HepG2 (cell line): ENCODE measurements around the gene DOCK3. TPM values are rescaled to one million over a fixed set of nuclear protein-coding genes. Genes with fewer than 3 reads are reported as not detected.

Experiments
- ATAC-seq: fragments of 200-7000 bp; cut with Tn5 transposase; 3 replicates; pipeline ENCODE4 v1.9.1; 2020; ENCODE audit warnings: mild to moderate bottlenecking, moderate library complexity
- BruUV-seq: library from RNA; stranded (reverse); fragments of 400-500 nt; replicated peaks from 2 replicates; lab custom pipeline; 2021; lab: Mats Ljungman, UMichigan
- CTCF ChIA-PET: fragments of 300-600 bp; formaldehyde crosslinking; extraction: SDS; loops from one replicate; lab custom pipeline; 2021; ENCODE audit warnings: low total read pairs, inconsistent platforms, low intra/inter-chr PET ratio; lab: Yijun Ruan, JAX
- POLR2A ChIA-PET: fragments of 350-600 bp; sonication (Branson Sonifier 250); formaldehyde crosslinking; loops from one replicate; lab custom pipeline; 2020; ENCODE audit warnings: antibody characterized with exemption, inconsistent platforms; lab: Yijun Ruan, JAX
- DNase-seq: peaks from one replicate; pipeline ENCODE4 v3.0.0-alpha.2; 2015; ENCODE audit warnings: low spot score
- FAIRE-seq: peaks from 3 replicates; lab custom pipeline; 2011; peaks lifted over from hg19 to GRCh38; lab: Jason Lieb, UNC
- H2AFZ ChIP-seq: one replicate; pipeline ENCODE4 v1.6.1; 2011; ENCODE audit warnings: low read length, inconsistent platforms
- H3K27ac ChIP-seq: fragments of 300-600 bp; 3 replicates; pipeline ENCODE4 v1.8.0; 2011; ENCODE audit warnings: mixed run types, mild to moderate bottlenecking, mixed read lengths, low read length, inconsistent platforms; ENCODE audit not compliant: insufficient read depth; ENCODE audit errors: extremely low read length
- H3K27me3 ChIP-seq, 2 experiments: fragments of 200-600 bp in 1 of 2; 2 replicates in 1 of 2; 3 replicates in 1 of 2; pipeline versions ENCODE4 v1.6.0 to v1.8.0; 2011; ENCODE audit warnings: low read length in 2 of 2, mild to moderate bottlenecking in 2 of 2, moderate library complexity in 2 of 2, inconsistent platforms in 1 of 2; ENCODE audit not compliant: insufficient read depth in 2 of 2, control insufficient read depth in 1 of 2
- H3K36me3 ChIP-seq, 2 experiments: fragments of 200-600 bp in 1 of 2; replicated peaks in 1 of 2; 2 replicates in 1 of 2; 3 replicates in 1 of 2; pipeline versions ENCODE4 v1.5.1 to v1.8.0; 2011; ENCODE audit warnings: low read length in 2 of 2, inconsistent platforms in 1 of 2; ENCODE audit not compliant: insufficient read depth in 2 of 2, control insufficient read depth in 1 of 2
- H3K4me1 ChIP-seq: 2 replicates; pipeline ENCODE4 v1.5.1; 2012; ENCODE audit warnings: low read length, inconsistent platforms; ENCODE audit not compliant: insufficient read depth
- H3K4me2 ChIP-seq: 2 replicates; pipeline ENCODE4 v1.6.0; 2011; ENCODE audit warnings: low read depth, low read length, inconsistent platforms
- H3K4me3 ChIP-seq, 3 experiments: fragments of 200-600 bp in 1 of 3; sonication (generic), shearing (Covaris generic) in 1 of 3; replicated peaks in 1 of 3; 2 replicates each; pipeline ENCODE4 v1.5.1; 2011 to 2016; ENCODE audit warnings: low read length in 3 of 3, inconsistent platforms in 2 of 3, low read depth in 2 of 3, mild to moderate bottlenecking in 2 of 3, control low read depth in 1 of 3, mixed read lengths in 1 of 3; ENCODE audit not compliant: insufficient read depth in 1 of 3
- H3K79me2 ChIP-seq: one replicate; pipeline ENCODE4 v1.6.1; 2011; ENCODE audit warnings: low read length, inconsistent platforms; ENCODE audit not compliant: insufficient read depth
- H3K9ac ChIP-seq: 2 replicates; pipeline ENCODE4 v1.6.0; 2011; ENCODE audit warnings: mild to moderate bottlenecking, low read depth, low read length, inconsistent platforms; ENCODE audit not compliant: insufficient read depth
- H3K9me3 ChIP-seq: 2 replicates; pipeline ENCODE4 v1.5.1; 2012; ENCODE audit warnings: mild to moderate bottlenecking, low read length
- H4K20me1 ChIP-seq: 2 replicates; pipeline ENCODE4 v1.6.0; 2011; ENCODE audit warnings: inconsistent platforms, mild to moderate bottlenecking, low read length, moderate library complexity; ENCODE audit not compliant: insufficient read depth
- FOSL2 ChIP-seq: sonication (generic); formaldehyde crosslinking; IDR thresholded peaks from 2 replicates; pipeline ENCODE4 v1.4.0; 2020; ENCODE audit warnings: missing genetic modification reagents
- FOXJ3 ChIP-seq: sonication (generic); formaldehyde crosslinking; IDR thresholded peaks from 2 replicates; pipeline ENCODE4 v1.4.0; 2020; ENCODE audit warnings: missing genetic modification reagents, mild to moderate bottlenecking, borderline replicate concordance
- FOXO1 ChIP-seq: sonication (generic); formaldehyde crosslinking; IDR thresholded peaks from 2 replicates; pipeline ENCODE4 v1.4.0; 2020; ENCODE audit warnings: missing genetic modification reagents
- GTF3A ChIP-seq: sonication (generic); formaldehyde crosslinking; conservative IDR thresholded peaks from 2 replicates; pipeline ENCODE4 v1.4.0; 2020; ENCODE audit warnings: mild to moderate bottlenecking, missing genetic modification reagents
- HHEX ChIP-seq: IDR thresholded peaks from 2 replicates; pipeline ENCODE4 v1.6.1; 2016; ENCODE audit warnings: control low read depth
- MATR3 ChIP-seq: sonication (generic); formaldehyde crosslinking; IDR thresholded peaks from 2 replicates; pipeline ENCODE4 v1.4.0; 2020; ENCODE audit warnings: missing genetic modification reagents
- MIXL1 ChIP-seq: IDR thresholded peaks from 2 replicates; pipeline ENCODE4 v1.6.1; 2016
- NFRKB ChIP-seq: fragments of 450-650 bp; IDR thresholded peaks from 2 replicates; pipeline ENCODE4 v1.6.1; 2017
- PHF8 ChIP-seq: sonication (generic); formaldehyde crosslinking; IDR thresholded peaks from 2 replicates; pipeline ENCODE4 v1.5.0; 2020; ENCODE audit warnings: missing genetic modification reagents
- PLRG1 ChIP-seq: fragments of 450-650 bp; conservative IDR thresholded peaks from 2 replicates; pipeline ENCODE4 v1.6.1; 2016
- SMYD3 ChIP-seq: sonication (generic); formaldehyde crosslinking; IDR thresholded peaks from 2 replicates; pipeline ENCODE4 v1.8.1; 2023; ENCODE audit warnings: mild to moderate bottlenecking, missing genetic modification reagents
- SRY ChIP-seq: sonication (generic); formaldehyde crosslinking; IDR thresholded peaks from 2 replicates; pipeline ENCODE4 v1.8.0; 2022; ENCODE audit warnings: mild to moderate bottlenecking, missing genetic modification reagents
- YEATS4 ChIP-seq: sonication (generic); formaldehyde crosslinking; IDR thresholded peaks from 2 replicates; pipeline ENCODE4 v1.4.0; 2020; ENCODE audit warnings: missing genetic modification reagents, borderline replicate concordance
- ZMYM4 ChIP-seq: sonication (generic); formaldehyde crosslinking; IDR thresholded peaks from 2 replicates; pipeline ENCODE4 v1.8.1; 2023; ENCODE audit warnings: mild to moderate bottlenecking, missing genetic modification reagents
- ZSCAN29 ChIP-seq: sonication (generic); formaldehyde crosslinking; conservative IDR thresholded peaks from 2 replicates; pipeline ENCODE4 v1.4.0; 2020; ENCODE audit warnings: mild to moderate bottlenecking, missing genetic modification reagents
- WGBS: methylation state at CpG from one replicate; pipeline ENCODE4 v1.1.6; 2017; ENCODE audit warnings: low lambda C conversion rate; 5-methylcytosine and 5-hydroxymethylcytosine counted together
- in situ Hi-C: cut with HindIII; loops from 2 replicates; pipeline ENCODE4 v1.10.0; 2017; ENCODE audit warnings: low pct_unique_long_range_greater_than_20kb; ENCODE audit not compliant: extremely low pct_ligation_motif_present
- intact Hi-C: fragments of 100-400 bp; cut with micrococcal nuclease; formaldehyde crosslinking; loops from one replicate; pipeline ENCODE4 v1.10.0; 2022; ENCODE audit not compliant: unreplicated experiment
- polyA plus RNA-seq, 8 experiments: library from polyadenylated mRNA; depleted of rRNA in 3 of 8; stranded (reverse) in 7 of 8; unstranded in 1 of 8; fragments of >200 nt; fragmentation: Illumina TruSeq in 4 of 8; extraction: Trizol in 4 of 8; gene quantifications; 2 replicates each; pipeline versions ENCODE4 v1.2.1 to v1.2.3, GENCODE V29; 2011 to 2016; ENCODE audit warnings: low read depth in 4 of 8, missing spikeins in 1 of 8, mixed read lengths in 1 of 8; ENCODE audit not compliant: insufficient read depth in 1 of 8
- total RNA-seq, 5 experiments: library from RNA; depleted of rRNA; stranded (reverse); fragments of >200 nt; fragmentation: Illumina TruSeq; extraction: Trizol; gene quantifications; 2 replicates each; pipeline ENCODE4 v1.2.3, GENCODE V29; 2016; ENCODE audit warnings: low read depth in 1 of 5
- TF ChIP-seq, protein P1 (sequence below): sonication (generic); formaldehyde crosslinking; IDR thresholded peaks from 2 replicates; pipeline ENCODE4 v1.4.0; 2020; ENCODE audit warnings: missing genetic modification reagents, low read depth, mild to moderate bottlenecking, borderline replicate concordance
- TF ChIP-seq, protein P2 (sequence below): sonication (generic); formaldehyde crosslinking; IDR thresholded peaks from 2 replicates; pipeline ENCODE4 v1.5.1; 2020; ENCODE audit warnings: mild to moderate bottlenecking, missing genetic modification reagents
- TF ChIP-seq, protein P3 (sequence below): sonication (generic); formaldehyde crosslinking; IDR thresholded peaks from 2 replicates; pipeline ENCODE4 v1.4.0; 2020; ENCODE audit warnings: mild to moderate bottlenecking, missing genetic modification reagents

DOCK3 gene
- total and polyA plus RNA-seq, 2 of the 13 experiments (the other 11 are each of a cell fraction or from before 2014, with no cell fraction given): not detected

DNA sequence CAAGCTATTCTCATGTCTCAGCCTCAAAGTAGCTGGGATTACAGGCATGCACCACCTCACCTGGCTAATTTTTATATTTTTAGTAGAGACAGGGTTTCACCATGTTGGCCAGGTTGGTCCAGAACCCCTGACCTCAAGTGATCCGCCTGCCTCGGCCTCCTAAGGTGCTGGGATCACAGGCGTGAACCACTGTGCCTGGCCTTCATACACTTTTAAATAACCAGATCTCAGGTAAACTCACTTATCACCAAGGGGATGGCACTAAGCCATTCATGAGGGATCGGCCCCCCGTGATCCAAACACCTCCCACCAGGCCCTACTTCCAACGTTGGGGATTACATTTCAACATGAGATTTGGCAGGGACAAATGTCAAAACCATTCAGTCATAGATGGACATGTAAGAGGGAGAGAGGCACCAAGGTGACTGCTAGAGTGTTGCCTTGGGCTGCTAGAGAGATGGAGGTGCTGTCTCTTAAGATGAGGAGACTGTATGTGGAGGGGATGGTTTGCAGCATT is 13.3 kb upstream of the DOCK3 start:
- Histone ChIP-seq H3K4me3 (no peak overlapping the region), H3K79me2 (no peaks in the 10 kb centered on the region), H4K20me1 (no peaks in the 10 kb centered on the region), H3K4me2 (no peak overlapping the region), H3K27me3 (peaks cover 2 to 43% of the 10 kb centered on the region in 2 experiments; a peak in 3 of 5 replicates), H2AFZ (no peak overlapping the region), H3K9ac (no peak overlapping the region), H3K36me3 (no peaks in the 10 kb centered on the region), H3K9me3 (no peaks in the 10 kb centered on the region), H3K4me1 (peaks cover 8% of the 10 kb centered on the region; the same call in 1 of the 2 replicates), H3K27ac (no peak overlapping the region)
- ATAC-seq (no peak), FAIRE-seq (no peak), DNase-seq (no peak)
- ChIA-PET CTCF (no interaction called here), POLR2A (no interaction called here)
- intact Hi-C loops (no loop called here), in situ Hi-C loops (no loop called here)
- no peak for TF ChIP-seq HHEX (CRISPR knock-in tag)
- no peak for TF ChIP-seq PLRG1
- no peak for TF ChIP-seq GTF3A (CRISPR knock-in tag)
- no peak for TF ChIP-seq YEATS4 (CRISPR knock-in tag)
- TF ChIP-seq NFRKB: no peak
- no peak for TF ChIP-seq MATR3 (CRISPR knock-in tag)
- TF ChIP-seq ZMYM4 (CRISPR knock-in tag): no peak
- TF ChIP-seq SRY (CRISPR knock-in tag): no peak
- WGBS: 19% methylated on average over 6 of the region's 6 CpGs
- no TSS peak for BruUV-seq

DNA sequence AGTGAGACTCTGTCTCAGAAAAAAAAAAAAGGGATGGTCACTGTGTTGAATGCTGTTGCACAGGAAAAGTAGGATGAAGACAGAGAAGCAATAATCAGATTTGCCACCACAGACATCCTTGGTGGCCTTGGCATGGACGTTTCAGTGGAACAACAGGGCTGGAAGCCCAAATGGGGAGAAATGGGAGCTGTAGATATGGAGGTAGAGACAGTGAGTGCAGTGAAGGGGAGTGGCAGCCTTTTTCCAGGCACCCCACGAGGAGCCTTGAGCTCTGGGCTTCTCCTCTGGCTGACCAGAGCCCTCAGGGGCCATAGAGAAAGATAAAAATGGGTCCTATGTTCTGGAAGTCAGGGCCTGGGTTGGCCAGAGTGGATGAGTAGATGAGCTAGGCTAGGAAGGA is 12.3 kb upstream of the DOCK3 start:
- in situ Hi-C loops: no loop called here
- WGBS: 0% methylated on average over 2 of the region's 2 CpGs
- no peaks in the 10 kb centered on the region for H4K20me1 ChIP-seq
- peaks cover 8% of the 10 kb centered on the region; the same call in 1 of the 2 replicates for H3K4me1 ChIP-seq
- intact Hi-C loops: no loop called here
- ATAC-seq (no peak), FAIRE-seq (no peak), DNase-seq (no peak)
- no peak overlapping the region for H3K9ac ChIP-seq
- ChIA-PET POLR2A (no interaction called here), CTCF (no interaction called here)
- no peak overlapping the region for H3K27ac ChIP-seq
- no peaks in the 10 kb centered on the region for H3K36me3 ChIP-seq
- peaks cover 2 to 42% of the 10 kb centered on the region in 2 experiments; a peak in 3 of 5 replicates for H3K27me3 ChIP-seq
- no TSS peak for BruUV-seq
- H3K79me2 ChIP-seq: no peaks in the 10 kb centered on the region
- H3K4me2 ChIP-seq: no peak overlapping the region
- no peak overlapping the region for H3K4me3 ChIP-seq
- H3K9me3 ChIP-seq: no peaks in the 10 kb centered on the region
- no peak overlapping the region for H2AFZ ChIP-seq
- TF ChIP-seq, protein P1, sequence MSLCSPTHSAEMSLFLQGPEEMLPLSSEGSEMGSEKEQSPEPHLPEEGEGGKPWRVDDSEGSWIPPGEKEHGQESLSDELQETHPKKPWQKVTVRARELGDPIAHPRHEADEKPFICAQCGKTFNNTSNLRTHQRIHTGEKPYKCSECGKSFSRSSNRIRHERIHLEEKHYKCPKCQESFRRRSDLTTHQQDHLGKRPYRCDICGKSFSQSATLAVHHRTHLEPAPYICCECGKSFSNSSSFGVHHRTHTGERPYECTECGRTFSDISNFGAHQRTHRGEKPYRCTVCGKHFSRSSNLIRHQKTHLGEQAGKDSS (CRISPR knock-in tag): no peak
- TF ChIP-seq ZSCAN29 (CRISPR knock-in tag) (no peak), FOSL2 (CRISPR knock-in tag) (no peak), SMYD3 (no peak), FOXJ3 (CRISPR knock-in tag) (no peak), FOXO1 (no peak), PHF8 (CRISPR knock-in tag) (no peak), MIXL1 (CRISPR knock-in tag) (no peak)
- TF ChIP-seq, protein P2, sequence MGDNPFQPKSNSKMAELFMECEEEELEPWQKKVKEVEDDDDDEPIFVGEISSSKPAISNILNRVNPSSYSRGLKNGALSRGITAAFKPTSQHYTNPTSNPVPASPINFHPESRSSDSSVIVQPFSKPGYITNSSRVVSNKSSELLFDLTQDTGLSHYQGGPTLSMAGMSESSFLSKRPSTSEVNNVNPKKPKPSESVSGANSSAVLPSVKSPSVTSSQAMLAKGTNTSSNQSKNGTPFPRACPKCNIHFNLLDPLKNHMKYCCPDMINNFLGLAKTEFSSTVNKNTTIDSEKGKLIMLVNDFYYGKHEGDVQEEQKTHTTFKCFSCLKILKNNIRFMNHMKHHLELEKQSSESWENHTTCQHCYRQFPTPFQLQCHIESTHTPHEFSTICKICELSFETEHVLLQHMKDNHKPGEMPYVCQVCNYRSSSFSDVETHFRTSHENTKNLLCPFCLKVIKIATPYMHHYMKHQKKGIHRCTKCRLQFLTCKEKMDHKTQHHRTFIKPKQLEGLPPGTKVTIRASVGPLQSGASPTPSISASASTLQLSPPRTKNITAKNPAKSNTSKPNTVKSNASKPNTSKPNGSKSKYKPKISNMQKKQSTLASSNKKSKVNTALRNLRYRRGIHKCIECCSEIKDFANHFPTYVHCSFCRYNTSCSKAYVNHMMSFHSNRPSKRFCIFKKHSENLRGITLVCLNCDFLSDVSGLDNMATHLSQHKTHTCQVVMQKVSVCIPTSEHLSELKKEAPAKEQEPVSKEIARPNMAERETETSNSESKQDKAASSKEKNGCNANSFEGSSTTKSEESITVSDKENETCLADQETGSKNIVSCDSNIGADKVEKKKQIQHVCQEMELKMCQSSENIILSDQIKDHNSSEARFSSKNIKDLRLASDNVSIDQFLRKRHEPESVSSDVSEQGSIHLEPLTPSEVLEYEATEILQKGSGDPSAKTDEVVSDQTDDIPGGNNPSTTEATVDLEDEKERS (CRISPR knock-in tag): no peak
- TF ChIP-seq, protein P3, sequence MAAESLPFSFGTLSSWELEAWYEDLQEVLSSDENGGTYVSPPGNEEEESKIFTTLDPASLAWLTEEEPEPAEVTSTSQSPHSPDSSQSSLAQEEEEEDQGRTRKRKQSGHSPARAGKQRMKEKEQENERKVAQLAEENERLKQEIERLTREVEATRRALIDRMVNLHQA (CRISPR knock-in tag): no peak
